Breast epithelium (tissue), 4 donors: ENCODE results near the gene PSMB5. TPM values are rescaled to one million over a fixed set of nuclear protein-coding genes. Genes with fewer than 3 reads are reported as not detected.

Experiments used
- DNase-seq, 2 donors: peaks; one replicate each; pipeline ENCODE4 v3.0.0-alpha.2; 2019; ENCODE audit warnings: low spot score in 2 of 2
- H3K27ac ChIP-seq, 2 donors: fragments of 200-600 bp; sonication (generic) in 1 of 2; one replicate each; pipeline ENCODE4 v1.5.1; 2016 to 2019; ENCODE audit warnings: mild to moderate bottlenecking in 1 of 2
- H3K27me3 ChIP-seq, 2 donors: fragments of 200-600 bp; sonication (generic) in 1 of 2; one replicate each; pipeline versions ENCODE4 v1.5.1 to v1.6.0; 2017 to 2019; ENCODE audit warnings: control low read depth in 1 of 2, mild to moderate bottlenecking in 1 of 2
- H3K36me3 ChIP-seq: fragments of 200-600 bp; one replicate; pipeline ENCODE4 v1.5.1; 2019
- H3K4me1 ChIP-seq, 2 donors: fragments of 200-600 bp; sonication (generic); one replicate each; pipeline ENCODE4 v1.5.1; 2016 to 2019; ENCODE audit warnings: control low read depth in 1 of 2
- H3K4me3 ChIP-seq, 3 donors: fragments of 200-600 bp; sonication (generic); 1 replicate in 2 of 3; 2 replicates in 1 of 3; pipeline ENCODE4 v1.5.1; 2016 to 2019; ENCODE audit warnings: mild to moderate bottlenecking in 3 of 3, moderate library complexity in 2 of 3
- H3K9me3 ChIP-seq, 2 donors: fragments of 200-600 bp; sonication (generic) in 1 of 2; one replicate each; pipeline ENCODE4 v1.5.1; 2016 to 2019; ENCODE audit warnings: control low read depth in 1 of 2
- CTCF ChIP-seq, 3 donors: fragments of 450-650 bp; IDR thresholded peaks; one replicate each; pipeline ENCODE4 v1.5.1; 2016 to 2017; ENCODE audit warnings: antibody characterized with exemption in 3 of 3, mild to moderate bottlenecking in 3 of 3, moderate library complexity in 3 of 3
- POLR2A ChIP-seq: fragments of 450-650 bp; IDR thresholded peaks from one replicate; pipeline ENCODE4 v1.6.1; 2016; ENCODE audit warnings: antibody characterized with exemption, mild to moderate bottlenecking, moderate library complexity
- POLR2AphosphoS5 ChIP-seq, 3 donors: sonication (generic); formaldehyde crosslinking; IDR thresholded peaks; one replicate each; pipeline ENCODE4 v1.6.1; 2017; ENCODE audit warnings: antibody characterized with exemption in 3 of 3
- intact Hi-C: fragments of 100-400 bp; cut with DNase I; formaldehyde crosslinking; loops from one replicate; pipeline ENCODE4 v1.15.1; 2023; ENCODE audit warnings: low total_unique reads
- total RNA-seq, 3 donors: library from RNA; depleted of rRNA; stranded (reverse); fragments of >200 nt; gene quantifications; one replicate each; pipeline ENCODE4 v1.1.0, GENCODE V29; 2016

PSMB5 gene
- total RNA-seq, 3 donors from 2014 or later = 120 to 144 (median 129) TPM

- H3K27me3 ChIP-seq = no peaks in the 10 kb centered on the region
- H3K36me3 ChIP-seq = no peaks in the 10 kb centered on the region
- no peak overlapping the region for H3K27ac ChIP-seq
- no peak overlapping the region for H3K4me3 ChIP-seq
- no peaks in the 10 kb centered on the region for H3K9me3 ChIP-seq
- no peaks in the 10 kb centered on the region for H3K4me1 ChIP-seq
- TF ChIP-seq POLR2AphosphoS5 (IDR thresholded peaks at IDR 0.05) (no peak), POLR2A (no peak), CTCF (IDR thresholded peaks at IDR 0.05) (no peak)
- no peak for DNase-seq
- intact Hi-C loops = loop anchor here (1.0 kb wide), 1 partner anchor 13 kb away; no protein-coding TSS in a partner anchor
These were observed 33.8 kb downstream of the PSMB5 start for GRCh38 chr14:23000860-23001259.

- intact Hi-C loops = no loop called here
- Histone ChIP-seq H3K4me3 (no peak overlapping the region), H3K27ac (no peak overlapping the region), H3K9me3 (no peaks in the 10 kb centered on the region), H3K36me3 (no peaks in the 10 kb centered on the region), H3K4me1 (no peaks in the 10 kb centered on the region), H3K27me3 (no peaks in the 10 kb centered on the region)
- no peak for TF ChIP-seq POLR2AphosphoS5 (IDR thresholded peaks at IDR 0.05)
- TF ChIP-seq CTCF (IDR thresholded peaks at IDR 0.05) = no peak
- TF ChIP-seq POLR2A = no peak
- DNase-seq = no peak
These were observed 36.2 kb downstream of the PSMB5 start for GRCh38 chr14:22998329-22999012.

- no peak overlapping the region for H3K27ac ChIP-seq
- DNase-seq = no peak
- intact Hi-C loops = no loop called here
- no peaks in the 10 kb centered on the region for H3K9me3 ChIP-seq
- no peak overlapping the region for H3K4me3 ChIP-seq
- H3K4me1 ChIP-seq = no peaks in the 10 kb centered on the region
- no peaks in the 10 kb centered on the region for H3K27me3 ChIP-seq
- no peaks in the 10 kb centered on the region for H3K36me3 ChIP-seq
- TF ChIP-seq POLR2AphosphoS5 (IDR thresholded peaks at IDR 0.05) (no peak), POLR2A (no peak), CTCF (IDR thresholded peaks at IDR 0.05) (no peak)
These were observed 36.9 kb downstream of the PSMB5 start for GRCh38 chr14:22997676-22998323.

GRCh38 chr14:22996768-22997654 lies 37.7 kb downstream of the PSMB5 start:
- no peak for DNase-seq
- no peak overlapping the region for H3K27ac ChIP-seq
- intact Hi-C loops = no loop called here

More at GRCh38 chr14:22996768-22997654, 37.7 kb downstream of the PSMB5 start:
- Histone ChIP-seq H3K4me3 (no peak overlapping the region), H3K9me3 (no peaks in the 10 kb centered on the region), H3K36me3 (no peaks in the 10 kb centered on the region), H3K27me3 (no peaks in the 10 kb centered on the region), H3K4me1 (no peaks in the 10 kb centered on the region)
- no peak for TF ChIP-seq CTCF (IDR thresholded peaks at IDR 0.05)
- TF ChIP-seq POLR2A = no peak
- no peak for TF ChIP-seq POLR2AphosphoS5 (IDR thresholded peaks at IDR 0.05)
